Panc1 (cell line): ENCODE measurements around the gene PKP2. TPM values are rescaled to one million over a fixed set of nuclear protein-coding genes. Genes with fewer than 3 reads are reported as not detected.

Source experiments
- ATAC-seq: fragments of 200-7000 bp; cut with Tn5 transposase; 2 replicates; pipeline ENCODE4 v1.9.1; 2020; ENCODE audit warnings: mild to moderate bottlenecking, moderate library complexity
- BruUV-seq: library from RNA; stranded (reverse); fragments of 400-500 nt; replicated peaks from 2 replicates; lab custom pipeline; 2021; lab: Mats Ljungman, UMichigan
- CTCF ChIA-PET: fragments of 300-600 bp; sonication (Branson Sonifier 250); formaldehyde crosslinking; loops from one replicate; lab custom pipeline; 2022; ENCODE audit warnings: antibody characterized with exemption; lab: Charles Lee
- POLR2A ChIA-PET: fragments of 300-600 bp; sonication (Branson Sonifier 250); formaldehyde crosslinking; loops from one replicate; lab custom pipeline; 2022; ENCODE audit warnings: antibody characterized with exemption; lab: Charles Lee
- DNase-seq: peaks from one replicate; pipeline ENCODE4 v3.0.0-alpha.2; 2010; ENCODE audit warnings: low read depth, low spot score
- H3K27ac ChIP-seq: 2 replicates; pipeline ENCODE4 v1.5.1; 2011; ENCODE audit warnings: mild to moderate bottlenecking, low read length, inconsistent platforms
- H3K27me3 ChIP-seq: fragments of 200-500 bp; sonication (Bioruptor generic); 2 replicates; pipeline ENCODE4 v1.6.0; 2014; ENCODE audit warnings: low read length, inconsistent platforms; ENCODE audit not compliant: control insufficient read depth, insufficient read depth
- H3K36me3 ChIP-seq: fragments of 200-500 bp; sonication (Bioruptor generic); 2 replicates; pipeline ENCODE4 v1.5.1; 2014; ENCODE audit warnings: inconsistent platforms, mild to moderate bottlenecking, low read length, moderate library complexity; ENCODE audit not compliant: control insufficient read depth, insufficient read depth
- H3K4me1 ChIP-seq: 2 replicates; pipeline ENCODE4 v1.5.1; 2011; ENCODE audit warnings: inconsistent platforms, mild to moderate bottlenecking, low read length, moderate library complexity; ENCODE audit not compliant: control insufficient read depth, insufficient read depth
- H3K4me3 ChIP-seq, 2 experiments: 2 replicates each; pipeline ENCODE4 v1.5.1; 2011 to 2012; ENCODE audit warnings: low read depth in 2 of 2, low read length in 2 of 2, mild to moderate bottlenecking in 2 of 2, inconsistent platforms in 1 of 2, moderate library complexity in 1 of 2
- H3K9me3 ChIP-seq: fragments of 200-500 bp; sonication (Bioruptor generic); 2 replicates; pipeline ENCODE4 v1.5.1; 2014; ENCODE audit warnings: low read depth, mild to moderate bottlenecking, inconsistent platforms, low read length, moderate library complexity; ENCODE audit not compliant: control insufficient read depth, insufficient read depth
- POLR2AphosphoS5 ChIP-seq: IDR thresholded peaks from 2 replicates; pipeline ENCODE4 v1.6.1; 2012; ENCODE audit warnings: mild to moderate bottlenecking, low read depth, low read length, moderate library complexity
- SIN3A ChIP-seq: IDR thresholded peaks from 2 replicates; pipeline ENCODE4 v1.6.1; 2012; ENCODE audit warnings: low read depth, mild to moderate bottlenecking, low read length, moderate library complexity, borderline replicate concordance; ENCODE audit not compliant: insufficient read depth
- TCF7L2 ChIP-seq: IDR thresholded peaks from 2 replicates; pipeline ENCODE4 v1.6.1; 2011; ENCODE audit warnings: mild to moderate bottlenecking, low read depth, low read length, inconsistent platforms
- in situ Hi-C: cut with HindIII; loops from 2 replicates; pipeline ENCODE4 v1.10.0; 2016; ENCODE audit warnings: low sequenced_read_pairs, low pct_unique_long_range_greater_than_20kb
- intact Hi-C: fragments of 100-400 bp; cut with micrococcal nuclease; formaldehyde crosslinking; loops from one replicate; pipeline ENCODE4 v1.10.0; 2022; ENCODE audit not compliant: unreplicated experiment
- total RNA-seq: library from RNA; stranded (reverse); gene quantifications from one replicate; pipeline ENCODE4 v1.2.1, GENCODE V29; 2021; ENCODE audit not compliant: unreplicated experiment
- TF ChIP-seq, protein P1 (sequence below): fragments of 450-650 bp; IDR thresholded peaks from 2 replicates; pipeline ENCODE4 v1.5.1; 2017; ENCODE audit warnings: mild to moderate bottlenecking
- TF ChIP-seq, protein P2 (sequence below), 2 experiments: IDR thresholded peaks; 2 replicates each; pipeline ENCODE4 v1.6.1; 2011 to 2012; ENCODE audit warnings: low read depth in 2 of 2, control low read depth in 1 of 2, low read length in 1 of 2, mild to moderate bottlenecking in 1 of 2, moderate library complexity in 1 of 2; ENCODE audit not compliant: insufficient read depth in 1 of 2

Gene PKP2
- total RNA-seq, 1 experiment from 2014 or later: 2.2 TPM

DNA sequence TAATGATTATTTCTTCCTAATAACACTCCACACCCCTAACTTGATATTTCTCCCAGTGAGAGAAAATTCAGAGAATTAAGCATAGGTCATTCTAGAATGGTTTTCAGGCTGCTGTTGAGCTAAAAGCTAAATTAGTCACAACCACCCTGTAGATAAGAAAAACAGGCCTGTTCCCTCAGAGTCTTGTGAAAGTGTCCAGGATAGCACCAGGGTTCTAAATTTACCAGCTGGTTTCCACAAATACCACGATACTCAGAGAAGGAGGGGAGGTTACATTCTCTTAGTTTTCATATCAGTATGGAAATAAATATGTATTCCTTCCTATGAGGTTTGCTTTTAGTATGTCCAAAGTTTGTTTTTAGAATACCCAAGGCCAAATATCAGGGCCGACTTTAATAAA, 74.9 kb downstream of the PKP2 start:
- POLR2A ChIA-PET: no interaction called here
- no peak for DNase-seq

DNA sequence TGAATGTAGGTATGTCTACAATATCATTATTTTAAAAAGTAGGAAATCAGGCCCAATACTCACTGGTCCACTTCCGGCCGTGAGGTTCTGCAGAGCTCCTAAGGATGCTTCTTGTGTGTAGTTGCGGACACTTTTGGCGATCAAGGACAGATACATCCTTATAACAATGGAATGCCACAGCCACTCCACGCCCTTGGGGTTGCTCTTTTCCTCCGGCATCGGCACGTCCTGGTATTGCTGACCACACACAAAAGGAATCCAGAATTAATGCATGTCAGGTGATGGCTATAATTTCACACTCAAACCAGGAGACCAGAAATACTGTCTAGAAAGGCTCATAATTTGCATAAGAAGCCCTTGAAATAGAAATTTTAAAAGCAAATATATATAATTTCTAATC, 75.3 kb downstream of the PKP2 start:
- Histone ChIP-seq H3K36me3 (no peaks in the 10 kb centered on the region), H3K27me3 (no peaks in the 10 kb centered on the region), H3K27ac (no peak overlapping the region), H3K4me1 (no peaks in the 10 kb centered on the region), H3K9me3 (no peaks in the 10 kb centered on the region), H3K4me3 (no peak overlapping the region)
- POLR2A ChIA-PET: no interaction called here
- CTCF ChIA-PET: interaction anchor here (0.6 kb wide), 1 partner anchor 62 kb away, joined by 9 read pairs; no protein-coding TSS in a partner anchor
- TF ChIP-seq POLR2AphosphoS5: no peak
- BruUV-seq: no TSS peak
- no peak for DNase-seq
- intact Hi-C loops (no loop called here), in situ Hi-C loops (no loop called here)
- no peak for ATAC-seq

More for the DNA sequence above, 74.9 kb downstream of the PKP2 start:
- Histone ChIP-seq H3K36me3 (no peaks in the 10 kb centered on the region), H3K4me3 (no peak overlapping the region), H3K27ac (no peak overlapping the region), H3K9me3 (no peaks in the 10 kb centered on the region), H3K4me1 (no peaks in the 10 kb centered on the region), H3K27me3 (no peaks in the 10 kb centered on the region)
- no TSS peak for BruUV-seq
- no peak for ATAC-seq
- intact Hi-C loops: no loop called here
- in situ Hi-C loops: no loop called here
- no peak for TF ChIP-seq SIN3A
- TF ChIP-seq, protein P1, sequence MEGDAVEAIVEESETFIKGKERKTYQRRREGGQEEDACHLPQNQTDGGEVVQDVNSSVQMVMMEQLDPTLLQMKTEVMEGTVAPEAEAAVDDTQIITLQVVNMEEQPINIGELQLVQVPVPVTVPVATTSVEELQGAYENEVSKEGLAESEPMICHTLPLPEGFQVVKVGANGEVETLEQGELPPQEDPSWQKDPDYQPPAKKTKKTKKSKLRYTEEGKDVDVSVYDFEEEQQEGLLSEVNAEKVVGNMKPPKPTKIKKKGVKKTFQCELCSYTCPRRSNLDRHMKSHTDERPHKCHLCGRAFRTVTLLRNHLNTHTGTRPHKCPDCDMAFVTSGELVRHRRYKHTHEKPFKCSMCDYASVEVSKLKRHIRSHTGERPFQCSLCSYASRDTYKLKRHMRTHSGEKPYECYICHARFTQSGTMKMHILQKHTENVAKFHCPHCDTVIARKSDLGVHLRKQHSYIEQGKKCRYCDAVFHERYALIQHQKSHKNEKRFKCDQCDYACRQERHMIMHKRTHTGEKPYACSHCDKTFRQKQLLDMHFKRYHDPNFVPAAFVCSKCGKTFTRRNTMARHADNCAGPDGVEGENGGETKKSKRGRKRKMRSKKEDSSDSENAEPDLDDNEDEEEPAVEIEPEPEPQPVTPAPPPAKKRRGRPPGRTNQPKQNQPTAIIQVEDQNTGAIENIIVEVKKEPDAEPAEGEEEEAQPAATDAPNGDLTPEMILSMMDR: no peak
- TF ChIP-seq POLR2AphosphoS5: no peak
- no peak for TF ChIP-seq TCF7L2
- TF ChIP-seq, protein P2, sequence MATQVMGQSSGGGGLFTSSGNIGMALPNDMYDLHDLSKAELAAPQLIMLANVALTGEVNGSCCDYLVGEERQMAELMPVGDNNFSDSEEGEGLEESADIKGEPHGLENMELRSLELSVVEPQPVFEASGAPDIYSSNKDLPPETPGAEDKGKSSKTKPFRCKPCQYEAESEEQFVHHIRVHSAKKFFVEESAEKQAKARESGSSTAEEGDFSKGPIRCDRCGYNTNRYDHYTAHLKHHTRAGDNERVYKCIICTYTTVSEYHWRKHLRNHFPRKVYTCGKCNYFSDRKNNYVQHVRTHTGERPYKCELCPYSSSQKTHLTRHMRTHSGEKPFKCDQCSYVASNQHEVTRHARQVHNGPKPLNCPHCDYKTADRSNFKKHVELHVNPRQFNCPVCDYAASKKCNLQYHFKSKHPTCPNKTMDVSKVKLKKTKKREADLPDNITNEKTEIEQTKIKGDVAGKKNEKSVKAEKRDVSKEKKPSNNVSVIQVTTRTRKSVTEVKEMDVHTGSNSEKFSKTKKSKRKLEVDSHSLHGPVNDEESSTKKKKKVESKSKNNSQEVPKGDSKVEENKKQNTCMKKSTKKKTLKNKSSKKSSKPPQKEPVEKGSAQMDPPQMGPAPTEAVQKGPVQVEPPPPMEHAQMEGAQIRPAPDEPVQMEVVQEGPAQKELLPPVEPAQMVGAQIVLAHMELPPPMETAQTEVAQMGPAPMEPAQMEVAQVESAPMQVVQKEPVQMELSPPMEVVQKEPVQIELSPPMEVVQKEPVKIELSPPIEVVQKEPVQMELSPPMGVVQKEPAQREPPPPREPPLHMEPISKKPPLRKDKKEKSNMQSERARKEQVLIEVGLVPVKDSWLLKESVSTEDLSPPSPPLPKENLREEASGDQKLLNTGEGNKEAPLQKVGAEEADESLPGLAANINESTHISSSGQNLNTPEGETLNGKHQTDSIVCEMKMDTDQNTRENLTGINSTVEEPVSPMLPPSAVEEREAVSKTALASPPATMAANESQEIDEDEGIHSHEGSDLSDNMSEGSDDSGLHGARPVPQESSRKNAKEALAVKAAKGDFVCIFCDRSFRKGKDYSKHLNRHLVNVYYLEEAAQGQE (IDR thresholded peaks at IDR 0.05; ENCODE audit: insufficient read depth in 1 of 2, low read depth in 2 of 2, low read length in 1 of 2): no peak
- CTCF ChIA-PET: interaction anchor here (0.6 kb wide), 1 partner anchor 63 kb away, joined by 9 read pairs; no protein-coding TSS in a partner anchor

DNA sequence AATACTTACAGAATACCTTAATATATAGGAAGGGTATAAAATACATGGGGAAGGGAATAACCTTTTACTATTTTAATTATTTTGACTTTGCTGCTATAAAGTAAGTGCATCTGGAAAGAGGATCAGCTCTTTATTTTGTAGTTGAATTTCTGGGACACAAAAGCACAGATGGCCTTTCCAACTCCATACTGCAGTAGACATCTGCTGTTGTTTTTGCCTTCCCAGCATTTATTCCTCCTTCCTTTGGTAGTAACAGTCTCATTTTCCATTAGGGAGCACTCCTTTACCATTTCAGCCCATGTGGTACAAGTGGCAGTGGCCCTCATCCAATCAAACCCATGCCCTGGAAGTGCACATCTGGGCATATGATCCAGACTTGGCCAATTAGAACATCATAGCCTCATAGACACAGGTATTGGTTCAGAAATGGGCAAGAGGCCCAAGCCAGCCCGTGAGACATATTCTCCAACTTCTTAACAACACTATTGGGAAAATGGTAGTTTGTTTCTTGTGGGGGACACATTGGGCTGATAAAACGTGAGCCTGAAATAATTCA, 76.1 kb downstream of the PKP2 start:
- intact Hi-C loops (no loop called here), in situ Hi-C loops (no loop called here)
- no peak overlapping the region for H3K27ac ChIP-seq
- no peak for DNase-seq
- no peaks in the 10 kb centered on the region for H3K27me3 ChIP-seq
- POLR2A ChIA-PET: no interaction called here
- H3K4me3 ChIP-seq: no peak overlapping the region
- H3K4me1 ChIP-seq: no peaks in the 10 kb centered on the region
- H3K9me3 ChIP-seq: no peaks in the 10 kb centered on the region
- TF ChIP-seq SIN3A: no peak
- TF ChIP-seq, protein P1: no peak
- no peak for TF ChIP-seq POLR2AphosphoS5
- TF ChIP-seq TCF7L2: no peak
- TF ChIP-seq, protein P2 (IDR thresholded peaks at IDR 0.05; ENCODE audit: insufficient read depth in 1 of 2, low read depth in 2 of 2, low read length in 1 of 2): no peak
- no peak for ATAC-seq
- no TSS peak for BruUV-seq
- CTCF ChIA-PET: no interaction called here
- H3K36me3 ChIP-seq: no peaks in the 10 kb centered on the region
